RPMI8226 (cell line): ENCODE results near the gene DNAJB14.

Experiments used
- DNase-seq: peaks from one replicate; pipeline ENCODE4 v3.0.0-alpha.2; 2015

Gene DNAJB14

GRCh38 chr4:99861120-99861905, 85.1 kb downstream of the DNAJB14 start:
- no peak for DNase-seq

- no peak for DNase-seq
Observed at GRCh38 chr4:99860521-99860920, 85.9 kb downstream of the DNAJB14 start.

GRCh38 chr4:99859618-99860017, 86.8 kb downstream of the DNAJB14 start:
- no peak for DNase-seq

GRCh38 chr4:99857307-99857706, 89.1 kb downstream of the DNAJB14 start:
- no peak for DNase-seq

- DNase-seq: no peak
Observed at GRCh38 chr4:99856166-99856565, 90.3 kb downstream of the DNAJB14 start.

GRCh38 chr4:99855678-99856077, 90.7 kb downstream of the DNAJB14 start:
- DNase-seq: no peak

GRCh38 chr4:99853999-99854398, 92.4 kb downstream of the DNAJB14 start:
- no peak for DNase-seq

- no peak for DNase-seq
Observed at GRCh38 chr4:99853190-99853589, 93.2 kb downstream of the DNAJB14 start.

- no peak for DNase-seq
Observed at GRCh38 chr4:99852199-99852749, 94.1 kb downstream of the DNAJB14 start.

GRCh38 chr4:99848591-99849001, 97.8 kb downstream of the DNAJB14 start:
- no peak for DNase-seq

- peak; percentile 58 for DNase-seq
Observed at GRCh38 chr4:99847362-99847976, 98.9 kb downstream of the DNAJB14 start.

- DNase-seq: no peak
Observed at GRCh38 chr4:99846891-99847290, 99.5 kb downstream of the DNAJB14 start.
